ENCODE measurements around the gene PVALB. TPM values are rescaled to one million over a fixed set of nuclear protein-coding genes. Genes with fewer than 3 reads are reported as not detected.

Gene PVALB
- total and polyA plus RNA-seq, 2 experiments from 2014 or later, result not detected

GRCh38 chr22:36840106-36840505 lies 23.3 kb upstream of the PVALB start:
- Histone ChIP-seq H3K9me3 (ENCODE audit: low read depth) (no peaks in the 10 kb centered on the region), H3K27me3 (peaks cover 3% of the 10 kb centered on the region), H3K36me3 (no peaks in the 10 kb centered on the region), H3K27ac (no peak overlapping the region), H3K4me3 (no peak overlapping the region), H3K4me1 (ENCODE audit: low read depth) (no peaks in the 10 kb centered on the region)
- DNase-seq (ENCODE audit: low read depth in 1 of 2, low spot score in 1 of 2), result no peak
- TF ChIP-seq CTCF (IDR thresholded peaks at IDR 0.05; ENCODE audit: low read depth, low read length), result no peak

DNA sequence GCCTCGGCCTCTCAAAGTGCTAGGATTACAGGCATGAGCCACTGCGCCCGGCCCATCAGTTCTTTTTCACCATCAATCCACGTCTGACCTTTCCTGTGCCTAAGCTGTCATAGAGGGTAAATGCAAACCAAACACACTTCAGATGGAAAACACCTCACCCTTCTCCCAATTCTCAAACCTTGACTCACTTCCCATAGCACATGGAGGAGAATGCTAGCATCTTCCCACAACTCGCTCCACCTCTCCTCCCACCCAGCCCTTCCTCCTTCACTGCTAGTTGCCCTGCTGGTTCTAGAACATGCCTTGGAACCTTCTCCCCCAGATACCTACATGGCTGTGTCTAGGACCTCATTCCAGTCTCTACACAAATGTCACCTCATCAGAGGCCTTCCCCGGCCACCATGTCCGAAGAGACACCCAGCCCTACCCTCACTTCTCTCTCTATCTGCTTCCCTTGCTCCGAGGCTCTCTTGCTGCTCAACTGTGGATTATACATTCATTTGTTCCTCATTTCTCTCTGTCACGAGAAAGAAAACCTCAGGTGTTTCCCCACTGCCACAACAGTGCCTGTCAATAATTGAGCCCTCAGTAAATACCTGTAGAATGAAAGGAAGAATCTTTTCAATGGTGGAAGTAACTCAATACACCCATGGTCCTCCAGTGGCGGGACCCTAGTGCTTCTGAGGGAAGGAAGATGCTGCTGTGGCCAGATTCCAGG lies 22.7 kb upstream of the PVALB start:
- Histone ChIP-seq H3K27ac (no peak overlapping the region), H3K27me3 (peaks cover 3% of the 10 kb centered on the region), H3K4me1 (ENCODE audit: low read depth) (no peaks in the 10 kb centered on the region), H3K36me3 (no peaks in the 10 kb centered on the region), H3K4me3 (no peak overlapping the region), H3K9me3 (ENCODE audit: low read depth) (no peaks in the 10 kb centered on the region)
- no peak for TF ChIP-seq CTCF (IDR thresholded peaks at IDR 0.05; ENCODE audit: low read depth, low read length)
- DNase-seq (ENCODE audit: low read depth in 1 of 2, low spot score in 1 of 2), result peak in 1 of 2 donors; percentile 26

DNA sequence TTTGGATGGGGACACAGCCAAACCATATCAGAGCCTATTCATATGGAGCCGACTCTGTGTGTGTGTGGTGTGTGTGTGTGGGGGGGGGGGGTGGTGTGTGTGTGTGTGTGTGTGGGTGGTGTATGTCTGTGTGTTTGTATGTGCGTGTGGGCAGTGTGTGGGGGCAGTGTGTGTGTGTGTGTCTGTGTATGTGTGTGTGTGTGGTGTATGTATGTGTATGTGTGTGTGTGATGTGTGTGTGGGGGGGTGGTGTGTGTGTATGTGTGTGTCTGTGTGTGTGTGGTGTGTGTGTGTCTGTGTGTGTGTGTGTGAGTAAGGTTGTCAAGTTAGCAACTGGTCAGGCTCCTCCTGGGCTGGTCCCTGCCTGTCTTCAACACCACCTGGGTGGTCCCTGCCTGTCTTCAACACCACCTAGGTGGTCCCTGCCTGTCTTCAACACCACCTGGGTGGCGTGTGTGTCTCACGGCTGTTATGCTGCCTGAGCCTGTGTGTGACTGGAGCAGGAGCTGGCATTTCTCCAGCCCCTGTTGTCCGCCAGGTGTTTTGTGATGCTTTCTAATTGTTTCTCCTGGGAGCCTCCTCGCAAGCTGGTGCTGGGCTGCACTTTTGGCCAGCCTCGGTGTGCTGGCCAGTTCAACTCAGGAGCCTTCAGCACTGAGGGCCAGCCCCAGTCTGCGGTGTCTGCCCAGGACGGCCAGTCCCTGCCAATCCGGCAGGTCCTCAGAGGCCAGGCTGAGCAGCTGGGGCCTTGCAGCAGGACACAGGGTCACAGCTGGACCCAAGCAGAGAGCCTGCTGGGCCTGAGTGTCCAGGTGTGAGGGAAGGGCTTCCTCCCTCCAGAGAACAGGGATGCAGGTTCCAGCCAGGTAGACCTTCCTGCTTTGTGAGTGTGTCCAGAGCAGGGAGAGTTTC lies 21.5 kb upstream of the PVALB start:
- no peak for DNase-seq (ENCODE audit: low read depth in 1 of 2, low spot score in 1 of 2)
- TF ChIP-seq CTCF (IDR thresholded peaks at IDR 0.05; ENCODE audit: low read depth, low read length), result no peak
- Histone ChIP-seq H3K36me3 (no peaks in the 10 kb centered on the region), H3K9me3 (ENCODE audit: low read depth) (no peaks in the 10 kb centered on the region), H3K27me3 (peaks cover 3% of the 10 kb centered on the region), H3K4me1 (ENCODE audit: low read depth) (no peaks in the 10 kb centered on the region), H3K27ac (no peak overlapping the region), H3K4me3 (no peak overlapping the region)

GRCh38 chr22:36835903-36836302 lies 19.1 kb upstream of the PVALB start:
- DNase-seq (ENCODE audit: low read depth in 1 of 2, low spot score in 1 of 2), result no peak
- no peaks in the 10 kb centered on the region for H3K9me3 ChIP-seq (ENCODE audit: low read depth)
- no peaks in the 10 kb centered on the region for H3K36me3 ChIP-seq
- TF ChIP-seq CTCF (IDR thresholded peaks at IDR 0.05; ENCODE audit: low read depth, low read length), result no peak
- H3K4me3 ChIP-seq, result no peak overlapping the region
- no peaks in the 10 kb centered on the region for H3K4me1 ChIP-seq (ENCODE audit: low read depth)
- H3K27ac ChIP-seq, result no peak overlapping the region
- H3K27me3 ChIP-seq, result no peaks in the 10 kb centered on the region

- DNase-seq (ENCODE audit: low read depth in 1 of 2, low spot score in 1 of 2), result no peak
- no peak for TF ChIP-seq CTCF (IDR thresholded peaks at IDR 0.05; ENCODE audit: low read depth, low read length)
- H3K36me3 ChIP-seq, result no peaks in the 10 kb centered on the region
Observed at GRCh38 chr22:36833073-36833472, 16.2 kb upstream of the PVALB start.

More at GRCh38 chr22:36833073-36833472, 16.2 kb upstream of the PVALB start:
- Histone ChIP-seq H3K27me3 (no peaks in the 10 kb centered on the region), H3K27ac (no peak overlapping the region), H3K4me3 (no peak overlapping the region), H3K9me3 (ENCODE audit: low read depth) (no peaks in the 10 kb centered on the region), H3K4me1 (ENCODE audit: low read depth) (no peaks in the 10 kb centered on the region)

All from cardiac muscle cell (in vitro differentiated cells and primary cell).